Uterus (tissue), 2 donors: ENCODE measurements around the gene TRIM40.

Source experiments
- POLR2A ChIP-seq, 2 donors: fragments of 450-650 bp; IDR thresholded peaks; one replicate each; pipeline ENCODE4 v1.6.1; 2016; ENCODE audit warnings: antibody characterized with exemption in 2 of 2, mild to moderate bottlenecking in 1 of 2, moderate library complexity in 1 of 2
- TF ChIP-seq, protein P1 (sequence below), 4 experiments: fragments of 200-600 bp in 2 of 4; fragments of 450-650 bp in 2 of 4; sonication (generic) in 2 of 4; IDR thresholded peaks; one replicate each; pipeline ENCODE4 v1.5.1; 2016 to 2019; ENCODE audit warnings: antibody characterized with exemption in 4 of 4, mild to moderate bottlenecking in 2 of 4, moderate library complexity in 1 of 4

DNA sequence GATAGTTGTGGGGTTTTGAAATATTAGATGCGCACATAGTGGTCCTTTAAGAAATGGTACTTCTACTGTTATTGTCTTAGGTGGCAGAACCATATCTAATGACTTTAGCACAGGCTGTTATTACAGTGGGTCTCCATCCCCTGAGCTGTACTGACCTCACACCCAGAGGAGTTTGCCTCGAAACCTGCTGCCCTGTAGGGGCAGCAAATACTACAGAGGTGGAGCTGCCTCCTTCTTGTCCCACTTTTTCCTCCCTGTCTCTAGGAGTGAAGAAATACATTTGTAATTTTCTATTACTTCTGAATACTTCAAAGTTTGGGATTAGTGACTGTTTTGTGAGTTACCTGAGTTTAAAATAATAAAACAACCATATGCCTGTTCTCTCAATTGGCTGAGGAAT is 31.3 kb upstream of the TRIM40 start:
- TF ChIP-seq, protein P1, sequence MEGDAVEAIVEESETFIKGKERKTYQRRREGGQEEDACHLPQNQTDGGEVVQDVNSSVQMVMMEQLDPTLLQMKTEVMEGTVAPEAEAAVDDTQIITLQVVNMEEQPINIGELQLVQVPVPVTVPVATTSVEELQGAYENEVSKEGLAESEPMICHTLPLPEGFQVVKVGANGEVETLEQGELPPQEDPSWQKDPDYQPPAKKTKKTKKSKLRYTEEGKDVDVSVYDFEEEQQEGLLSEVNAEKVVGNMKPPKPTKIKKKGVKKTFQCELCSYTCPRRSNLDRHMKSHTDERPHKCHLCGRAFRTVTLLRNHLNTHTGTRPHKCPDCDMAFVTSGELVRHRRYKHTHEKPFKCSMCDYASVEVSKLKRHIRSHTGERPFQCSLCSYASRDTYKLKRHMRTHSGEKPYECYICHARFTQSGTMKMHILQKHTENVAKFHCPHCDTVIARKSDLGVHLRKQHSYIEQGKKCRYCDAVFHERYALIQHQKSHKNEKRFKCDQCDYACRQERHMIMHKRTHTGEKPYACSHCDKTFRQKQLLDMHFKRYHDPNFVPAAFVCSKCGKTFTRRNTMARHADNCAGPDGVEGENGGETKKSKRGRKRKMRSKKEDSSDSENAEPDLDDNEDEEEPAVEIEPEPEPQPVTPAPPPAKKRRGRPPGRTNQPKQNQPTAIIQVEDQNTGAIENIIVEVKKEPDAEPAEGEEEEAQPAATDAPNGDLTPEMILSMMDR (IDR thresholded peaks at IDR 0.05): no peak
- no peak for TF ChIP-seq POLR2A (IDR thresholded peaks at IDR 0.05)
